A549 (cell line): ENCODE results near the gene REG3G. TPM values are rescaled to one million over a fixed set of nuclear protein-coding genes. Genes with fewer than 3 reads are reported as not detected.

Source experiments
- ATAC-seq, 2 experiments: fragments of 200-7000 bp in 1 of 2; fragments of >200 bp in 1 of 2; cut with Nextera tagmentation in 1 of 2; cut with Tn5 transposase in 1 of 2; 3 replicates each; pipeline versions ENCODE4 v1.8.0 to v1.9.1; 2018 to 2020; ENCODE audit warnings: mild to moderate bottlenecking in 1 of 2, moderate library complexity in 1 of 2
- CTCF ChIA-PET: fragments of 300-600 bp; sonication (Branson Sonifier 250); formaldehyde crosslinking; extraction: SDS; loops from one replicate; lab custom pipeline; 2021; ENCODE audit warnings: antibody characterized with exemption, inconsistent platforms; lab: Yijun Ruan, JAX
- POLR2A ChIA-PET: fragments of 350-600 bp; formaldehyde crosslinking; extraction: SDS; loops from one replicate; lab custom pipeline; 2021; ENCODE audit warnings: antibody characterized with exemption, inconsistent platforms; lab: Yijun Ruan, JAX
- DNase-seq, 2 experiments: peaks; one replicate each; pipeline versions ENCODE4 v3.0.0 to v3.0.0-alpha.2; 2011 to 2016; ENCODE audit warnings: low read depth in 1 of 2, low spot score in 1 of 2
- FAIRE-seq: peaks from 2 replicates; lab custom pipeline; 2011; peaks lifted over from hg19 to GRCh38; lab: Jason Lieb, UNC
- H3K27ac ChIP-seq, 2 experiments: fragments of >200 bp; sonication (Bioruptor Twin); formaldehyde crosslinking; 3 replicates each; pipeline ENCODE4 v1.5.1; 2016 to 2017
- H3K4me1 ChIP-seq: fragments of >200 bp; sonication (Bioruptor Twin); formaldehyde crosslinking; 3 replicates; pipeline ENCODE4 v1.6.1; 2016
- H3K4me2 ChIP-seq: fragments of >200 bp; sonication (Bioruptor Twin); formaldehyde crosslinking; 3 replicates; pipeline ENCODE4 v1.6.1; 2016
- H3K4me3 ChIP-seq: fragments of >200 bp; sonication (Bioruptor Twin); formaldehyde crosslinking; 3 replicates; pipeline ENCODE4 v1.5.1; 2016
- H3K9me3 ChIP-seq: fragments of >200 bp; sonication (Bioruptor Twin); formaldehyde crosslinking; 3 replicates; pipeline ENCODE4 v1.6.1; 2016
- BHLHE40 ChIP-seq: IDR thresholded peaks from 2 replicates; pipeline ENCODE4 v1.6.1; 2012; ENCODE audit warnings: low read depth, low read length, inconsistent platforms
- CHD2 ChIP-seq: fragments of 150-350 bp; IDR thresholded peaks from 2 replicates; pipeline ENCODE4 v1.6.1; 2014; ENCODE audit warnings: low read length; ENCODE audit not compliant: partially characterized antibody
- CHD4 ChIP-seq: fragments of 200-600 bp; sonication (generic); IDR thresholded peaks from 2 replicates; pipeline ENCODE4 v1.6.1; 2016; ENCODE audit warnings: antibody characterized with exemption, mild to moderate bottlenecking, borderline replicate concordance
- EHF ChIP-seq: fragments of 250-450 bp; sonication (Bioruptor Pico); IDR thresholded peaks from 2 replicates; pipeline ENCODE4 v1.5.0; 2020; ENCODE audit warnings: mild to moderate bottlenecking
- ELK1 ChIP-seq: fragments of 150-350 bp; IDR thresholded peaks from 2 replicates; pipeline ENCODE4 v1.6.1; 2014; ENCODE audit warnings: low read depth, mild to moderate bottlenecking, low read length
- EP300 ChIP-seq, 2 experiments: fragments of >200 bp; sonication (Bioruptor Twin); formaldehyde crosslinking; IDR thresholded peaks; 2 replicates in 1 of 2; 3 replicates in 1 of 2; pipeline ENCODE4 v1.6.1; 2016 to 2017
- ESRRA ChIP-seq: fragments of 150-350 bp; IDR thresholded peaks from 2 replicates; pipeline ENCODE4 v1.6.1; 2014; ENCODE audit warnings: mild to moderate bottlenecking, low read length, borderline replicate concordance
- HES2 ChIP-seq: fragments of >200 bp; sonication (Bioruptor Twin); formaldehyde crosslinking; IDR thresholded peaks from 2 replicates; pipeline ENCODE4 v1.6.1; 2016
- JUN ChIP-seq, 2 experiments: fragments of >200 bp; sonication (Bioruptor Twin); formaldehyde crosslinking; IDR thresholded peaks; 2 replicates in 1 of 2; 3 replicates in 1 of 2; pipeline ENCODE4 v1.6.1; 2016 to 2017
- MYC ChIP-seq: IDR thresholded peaks from 2 replicates; pipeline ENCODE4 v1.6.1; 2012; ENCODE audit warnings: mild to moderate bottlenecking, inconsistent platforms, low read length, improper control_type of control experiment, borderline replicate concordance
- NFE2L2 ChIP-seq: fragments of 150-350 bp; conservative IDR thresholded peaks from 2 replicates; pipeline ENCODE4 v1.6.1; 2014; ENCODE audit warnings: low read length
- NR3C1 ChIP-seq: fragments of >200 bp; sonication (Bioruptor Twin); formaldehyde crosslinking; IDR thresholded peaks from 3 replicates; pipeline ENCODE4 v1.6.1; 2017
- POLR2A ChIP-seq: IDR thresholded peaks from 2 replicates; pipeline ENCODE4 v1.6.1; 2012; ENCODE audit warnings: mild to moderate bottlenecking, low read length
- RAD21 ChIP-seq, 2 experiments: fragments of >200 bp in 1 of 2; sonication (Bioruptor Twin) in 1 of 2; formaldehyde crosslinking in 1 of 2; IDR thresholded peaks in 1 of 2; conservative IDR thresholded peaks in 1 of 2; 2 replicates in 1 of 2; 3 replicates in 1 of 2; pipeline ENCODE4 v1.6.1; 2012 to 2018; ENCODE audit warnings: inconsistent platforms in 1 of 2
- RARB ChIP-seq: fragments of 250-450 bp; sonication (Bioruptor Pico); IDR thresholded peaks from 2 replicates; pipeline ENCODE4 v1.8.0; 2021; ENCODE audit warnings: mild to moderate bottlenecking, moderate library complexity
- RNF2 ChIP-seq: fragments of 200-600 bp; sonication (generic); IDR thresholded peaks from 2 replicates; pipeline ENCODE4 v1.6.1; 2016; ENCODE audit warnings: low read depth, mild to moderate bottlenecking, antibody characterized with exemption, moderate library complexity, borderline replicate concordance
- ZC3H11A ChIP-seq: fragments of 450-650 bp; IDR thresholded peaks from 2 replicates; pipeline ENCODE4 v1.6.1; 2014; ENCODE audit warnings: antibody characterized with exemption, mild to moderate bottlenecking
- WGBS: methylation state at CpG from one replicate; pipeline ENCODE4 v1.1.6; 2017; ENCODE audit errors: missing lambda C conversion rate; 5-methylcytosine and 5-hydroxymethylcytosine counted together
- polyA plus RNA-seq, 4 experiments: library from polyadenylated mRNA; depleted of rRNA in 3 of 4; stranded (reverse); fragments of >200 nt; fragmentation: RNase III in 1 of 4; extraction: RNeasy Plus Mini Kit Qiagen cat#74134 plus additional on column Dnase treatment in 1 of 4; gene quantifications; 2 replicates in 3 of 4; 3 replicates in 1 of 4; pipeline ENCODE4 v1.2.3, GENCODE V29; 2011 to 2017
- TF ChIP-seq, protein P1 (sequence below): IDR thresholded peaks from 2 replicates; pipeline ENCODE4 v1.6.1; 2012
- TF ChIP-seq, protein P2 (sequence below): fragments of >200 bp; sonication (Bioruptor Twin); formaldehyde crosslinking; IDR thresholded peaks from 3 replicates; pipeline ENCODE4 v1.5.1; 2016
- TF ChIP-seq, protein P3 (sequence below): fragments of >200 bp; sonication (Bioruptor Twin); formaldehyde crosslinking; IDR thresholded peaks from 3 replicates; pipeline ENCODE4 v1.6.1; 2016

Gene REG3G
- polyA plus RNA-seq, 2 of the 4 experiments (the other 2 are of a cell fraction) = not detected

DNA sequence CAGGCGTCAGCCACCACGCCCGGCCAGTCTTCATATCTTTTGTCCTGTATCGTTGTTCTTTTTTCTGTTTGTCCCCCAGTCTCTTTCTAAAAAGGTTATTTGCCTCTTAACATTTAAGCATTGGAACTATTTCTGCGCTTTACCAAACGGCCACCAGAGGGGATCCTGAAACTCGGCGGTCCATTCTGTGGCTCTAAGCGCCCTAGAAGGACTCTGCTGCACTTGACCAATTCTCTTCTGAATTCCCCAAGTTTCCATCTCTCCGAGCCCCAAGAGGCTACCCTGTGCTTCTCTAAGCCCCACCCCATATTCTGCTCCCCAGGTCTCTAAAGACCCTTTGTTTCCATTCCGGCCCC, 33.1 kb upstream of the REG3G start:
- H3K4me1 ChIP-seq = no peaks in the 10 kb centered on the region
- TF ChIP-seq NFE2L2 = no peak
- no peak for TF ChIP-seq RNF2
- TF ChIP-seq, protein P1, sequence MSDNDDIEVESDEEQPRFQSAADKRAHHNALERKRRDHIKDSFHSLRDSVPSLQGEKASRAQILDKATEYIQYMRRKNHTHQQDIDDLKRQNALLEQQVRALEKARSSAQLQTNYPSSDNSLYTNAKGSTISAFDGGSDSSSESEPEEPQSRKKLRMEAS = no peak
- no peak for TF ChIP-seq ESRRA
- TF ChIP-seq CHD4 = no peak
- no peak for TF ChIP-seq ELK1
- TF ChIP-seq, protein P2, sequence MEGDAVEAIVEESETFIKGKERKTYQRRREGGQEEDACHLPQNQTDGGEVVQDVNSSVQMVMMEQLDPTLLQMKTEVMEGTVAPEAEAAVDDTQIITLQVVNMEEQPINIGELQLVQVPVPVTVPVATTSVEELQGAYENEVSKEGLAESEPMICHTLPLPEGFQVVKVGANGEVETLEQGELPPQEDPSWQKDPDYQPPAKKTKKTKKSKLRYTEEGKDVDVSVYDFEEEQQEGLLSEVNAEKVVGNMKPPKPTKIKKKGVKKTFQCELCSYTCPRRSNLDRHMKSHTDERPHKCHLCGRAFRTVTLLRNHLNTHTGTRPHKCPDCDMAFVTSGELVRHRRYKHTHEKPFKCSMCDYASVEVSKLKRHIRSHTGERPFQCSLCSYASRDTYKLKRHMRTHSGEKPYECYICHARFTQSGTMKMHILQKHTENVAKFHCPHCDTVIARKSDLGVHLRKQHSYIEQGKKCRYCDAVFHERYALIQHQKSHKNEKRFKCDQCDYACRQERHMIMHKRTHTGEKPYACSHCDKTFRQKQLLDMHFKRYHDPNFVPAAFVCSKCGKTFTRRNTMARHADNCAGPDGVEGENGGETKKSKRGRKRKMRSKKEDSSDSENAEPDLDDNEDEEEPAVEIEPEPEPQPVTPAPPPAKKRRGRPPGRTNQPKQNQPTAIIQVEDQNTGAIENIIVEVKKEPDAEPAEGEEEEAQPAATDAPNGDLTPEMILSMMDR = peak; percentile 22; the same call in 1 of the 3 replicates
- TF ChIP-seq, all 56 proteins: peak for 1
- POLR2A ChIA-PET = no interaction called here
- 7% methylated on average over 11 of the region's 11 CpGs for WGBS
- FAIRE-seq = no peak
- H3K27ac ChIP-seq = no peak overlapping the region
- peak; percentile 11 to 30 for DNase-seq
- 0 out of 3 replicates have a peak overlapping the region, but pooled peaks have one; percentile 21 for H3K4me2 ChIP-seq
- H3K4me3 ChIP-seq = no peak overlapping the region
- H3K9me3 ChIP-seq = no peaks in the 10 kb centered on the region
- CTCF ChIA-PET = no interaction called here
- ATAC-seq = peak in 1 of 2 experiments; percentile 82; a peak in 3 of 6 replicates

DNA sequence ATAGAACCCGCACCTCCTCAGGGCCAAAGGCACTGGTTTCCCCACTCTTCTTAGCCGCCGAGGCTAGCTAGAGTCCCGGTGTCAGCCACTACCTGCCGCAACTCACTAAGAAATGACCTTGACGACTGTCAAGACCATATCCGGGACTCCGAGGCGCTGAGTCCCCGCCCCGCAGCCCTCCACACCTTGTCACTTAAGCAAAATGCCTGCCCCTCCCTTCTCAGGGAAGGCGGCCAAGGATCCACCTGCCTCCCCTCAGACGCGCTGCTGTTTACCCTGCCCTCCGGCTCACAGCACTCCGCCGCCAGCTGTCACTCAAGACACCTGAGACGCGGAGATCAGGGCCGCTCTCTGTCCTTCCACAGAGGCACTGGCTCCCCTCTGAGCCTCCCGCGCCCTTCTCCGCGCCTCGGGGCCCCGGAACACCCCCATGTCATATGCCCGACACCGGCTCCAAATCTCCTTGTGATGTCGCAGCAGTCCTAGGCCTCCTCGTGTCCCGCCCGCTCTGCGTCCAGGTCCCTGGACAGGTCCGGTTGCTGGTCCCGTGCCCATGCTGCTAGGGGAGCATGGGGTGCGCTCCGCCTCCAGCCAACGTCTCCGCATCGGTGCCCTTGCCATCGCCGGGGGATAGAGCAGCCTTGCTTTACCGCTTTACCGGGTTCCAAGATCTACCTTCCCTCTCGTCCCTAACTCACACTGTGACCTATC, 32.5 kb upstream of the REG3G start:
- ATAC-seq = peak in 1 of 2 experiments; percentile 52; a peak in 3 of 6 replicates
- H3K4me3 ChIP-seq = no peak overlapping the region
- H3K9me3 ChIP-seq = no peaks in the 10 kb centered on the region
- H3K4me2 ChIP-seq = 0 out of 3 replicates have a peak overlapping the region, but pooled peaks have one; percentile 21
- FAIRE-seq = no peak
- H3K27ac ChIP-seq = no peak overlapping the region
- WGBS = 19% methylated on average over 42 of the region's 45 CpGs
- CTCF ChIA-PET = no interaction called here
- TF ChIP-seq ZC3H11A (no peak), NR3C1 (no peak), EP300 (IDR thresholded peaks at IDR 0.05) (no peak), RAD21 (conservative IDR thresholded peaks at IDR 0.05 in 1 of 2, IDR thresholded peaks at IDR 0.05 in 1 of 2) (no peak), BHLHE40 (no peak), EHF (no peak), ELK1 (no peak), POLR2A (no peak), HES2 (no peak), JUN (IDR thresholded peaks at IDR 0.05) (no peak), MYC (no peak), CHD2 (no peak), RARB (CRISPR knock-in tag) (no peak)
- TF ChIP-seq, protein P3, sequence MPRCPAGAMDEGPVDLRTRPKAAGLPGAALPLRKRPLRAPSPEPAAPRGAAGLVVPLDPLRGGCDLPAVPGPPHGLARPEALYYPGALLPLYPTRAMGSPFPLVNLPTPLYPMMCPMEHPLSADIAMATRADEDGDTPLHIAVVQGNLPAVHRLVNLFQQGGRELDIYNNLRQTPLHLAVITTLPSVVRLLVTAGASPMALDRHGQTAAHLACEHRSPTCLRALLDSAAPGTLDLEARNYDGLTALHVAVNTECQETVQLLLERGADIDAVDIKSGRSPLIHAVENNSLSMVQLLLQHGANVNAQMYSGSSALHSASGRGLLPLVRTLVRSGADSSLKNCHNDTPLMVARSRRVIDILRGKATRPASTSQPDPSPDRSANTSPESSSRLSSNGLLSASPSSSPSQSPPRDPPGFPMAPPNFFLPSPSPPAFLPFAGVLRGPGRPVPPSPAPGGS = no peak
- no peaks in the 10 kb centered on the region for H3K4me1 ChIP-seq
- POLR2A ChIA-PET = no interaction called here
- DNase-seq = no peak
